MM.1S (cell line): Measurements from ENCODE around the gene TBC1D14.

ENCODE experiments used
- DNase-seq: peaks from one replicate; pipeline ENCODE4 v3.0.0-alpha.2; 2015
- H2AFZ ChIP-seq: fragments of 300-600 bp; sonication (generic); 2 replicates; pipeline ENCODE4 v1.6.0; 2016; ENCODE audit warnings: antibody characterized with exemption, low read length
- H3F3A ChIP-seq: fragments of 300-600 bp; sonication (generic); 2 replicates; pipeline ENCODE4 v1.6.1; 2016; ENCODE audit warnings: mild to moderate bottlenecking, antibody characterized with exemption, low read length, moderate library complexity, mixed read lengths; ENCODE audit not compliant: insufficient read depth
- H3K27ac ChIP-seq: fragments of 300-600 bp; sonication (generic); 2 replicates; pipeline ENCODE4 v1.5.1; 2016; ENCODE audit warnings: mild to moderate bottlenecking, low read length
- H3K27me3 ChIP-seq: fragments of 300-600 bp; sonication (generic); replicated peaks from 2 replicates; pipeline ENCODE4 v1.6.0; 2016; ENCODE audit warnings: low read length; ENCODE audit not compliant: insufficient read depth
- H3K36me3 ChIP-seq: fragments of 300-600 bp; sonication (generic); replicated peaks from 2 replicates; pipeline ENCODE4 v1.6.1; 2016; ENCODE audit warnings: mild to moderate bottlenecking, low read length, mixed read lengths; ENCODE audit not compliant: insufficient read depth
- H3K4me1 ChIP-seq: fragments of 300-600 bp; sonication (generic); 2 replicates; pipeline ENCODE4 v1.6.1; 2016; ENCODE audit warnings: low read length, mixed read lengths
- H3K4me2 ChIP-seq: fragments of 300-600 bp; sonication (generic); 2 replicates; pipeline ENCODE4 v1.6.0; 2016; ENCODE audit warnings: low read depth, low read length
- H3K4me3 ChIP-seq: fragments of 300-600 bp; sonication (generic); 2 replicates; pipeline ENCODE4 v1.5.1; 2016; ENCODE audit warnings: low read length, mixed read lengths
- H3K79me2 ChIP-seq: fragments of 300-600 bp; sonication (generic); 2 replicates; pipeline ENCODE4 v1.6.1; 2016; ENCODE audit warnings: mixed run types, low read length, mixed read lengths
- H3K9ac ChIP-seq: fragments of 300-600 bp; sonication (generic); 2 replicates; pipeline ENCODE4 v1.6.1; 2016; ENCODE audit warnings: low read length, mixed read lengths
- H3K9me2 ChIP-seq: fragments of 300-600 bp; sonication (generic); replicated peaks from 2 replicates; pipeline ENCODE4 v1.6.1; 2016; ENCODE audit warnings: mild to moderate bottlenecking, low read length, mixed read lengths; ENCODE audit not compliant: insufficient read depth
- H3K9me3 ChIP-seq: fragments of 300-600 bp; sonication (generic); replicated peaks from 2 replicates; pipeline ENCODE4 v1.6.1; 2016; ENCODE audit warnings: mild to moderate bottlenecking, low read length, mixed read lengths; ENCODE audit not compliant: insufficient read depth
- H4K20me1 ChIP-seq: fragments of 300-600 bp; sonication (generic); 2 replicates; pipeline ENCODE4 v1.6.1; 2016; ENCODE audit warnings: mild to moderate bottlenecking, low read length, moderate library complexity, mixed read lengths; ENCODE audit not compliant: insufficient read depth
- CTCF ChIP-seq: fragments of 300-600 bp; sonication (generic); IDR thresholded peaks from 2 replicates; pipeline ENCODE4 v1.5.1; 2016; ENCODE audit warnings: antibody characterized with exemption, low read length, mixed read lengths
- EZH2 ChIP-seq: fragments of 300-600 bp; sonication (generic); optimal IDR thresholded peaks from 2 replicates; pipeline ENCODE3; 2017; ENCODE audit warnings: low read depth, mild to moderate bottlenecking, antibody characterized with exemption, low read length, mixed read lengths
- EZH2phosphoT487 ChIP-seq: fragments of 300-600 bp; sonication (generic); IDR thresholded peaks from 2 replicates; pipeline ENCODE4 v1.6.1; 2018; ENCODE audit warnings: antibody characterized with exemption, low read length

The TBC1D14 gene

GRCh38 chr4:6953751-6954380, 44.2 kb downstream of the TBC1D14 start:
- no peak overlapping the region for H3K9ac ChIP-seq
- H3K4me2 ChIP-seq = no peak overlapping the region
- no peaks in the 10 kb centered on the region for H3K9me2 ChIP-seq
- no peaks in the 10 kb centered on the region for H3K9me3 ChIP-seq
- H4K20me1 ChIP-seq = no peaks in the 10 kb centered on the region
- H3K4me3 ChIP-seq = no peak overlapping the region
- H3K36me3 ChIP-seq = no peaks in the 10 kb centered on the region
- TF ChIP-seq EZH2 (no peak), CTCF (no peak), EZH2phosphoT487 (no peak)
- no peak overlapping the region for H2AFZ ChIP-seq
- no peaks in the 10 kb centered on the region for H3K27me3 ChIP-seq
- no peak overlapping the region for H3K27ac ChIP-seq
- H3K4me1 ChIP-seq = no peaks in the 10 kb centered on the region
- H3K79me2 ChIP-seq = peaks cover 28% of the 10 kb centered on the region
- no peaks in the 10 kb centered on the region for H3F3A ChIP-seq
- DNase-seq = no peak

GRCh38 chr4:6955261-6955911, 45.8 kb downstream of the TBC1D14 start:
- Histone ChIP-seq H3K36me3 (no peaks in the 10 kb centered on the region), H3K4me1 (no peaks in the 10 kb centered on the region), H2AFZ (no peak overlapping the region), H3F3A (no peaks in the 10 kb centered on the region), H3K79me2 (peaks cover 17% of the 10 kb centered on the region), H3K27ac (no peak overlapping the region), H4K20me1 (no peaks in the 10 kb centered on the region), H3K9ac (no peak overlapping the region), H3K27me3 (no peaks in the 10 kb centered on the region), H3K4me2 (no peak overlapping the region), H3K9me3 (no peaks in the 10 kb centered on the region), H3K9me2 (no peaks in the 10 kb centered on the region), H3K4me3 (no peak overlapping the region)
- TF ChIP-seq CTCF (no peak), EZH2 (no peak), EZH2phosphoT487 (no peak)
- DNase-seq = no peak

- Histone ChIP-seq H3K4me3 (no peak overlapping the region), H3K79me2 (peaks cover 17% of the 10 kb centered on the region), H3K4me2 (no peak overlapping the region), H3K36me3 (no peaks in the 10 kb centered on the region), H4K20me1 (no peaks in the 10 kb centered on the region), H3K9me3 (no peaks in the 10 kb centered on the region), H3K4me1 (no peaks in the 10 kb centered on the region), H3K9me2 (no peaks in the 10 kb centered on the region), H3K27me3 (no peaks in the 10 kb centered on the region), H2AFZ (no peak overlapping the region), H3K9ac (no peak overlapping the region), H3K27ac (no peak overlapping the region), H3F3A (no peaks in the 10 kb centered on the region)
- no peak for TF ChIP-seq EZH2
- no peak for TF ChIP-seq CTCF
- no peak for TF ChIP-seq EZH2phosphoT487
- no peak for DNase-seq
These were observed 46.4 kb downstream of the TBC1D14 start for GRCh38 chr4:6956087-6956433.
